GM08714 (cell line): ENCODE results near the gene C16orf87.

Experiments
- H3K4me3 ChIP-seq: fragments of 200-500 bp; sonication (Bioruptor generic); 2 replicates; pipeline ENCODE4 v1.5.1; 2014; ENCODE audit warnings: mild to moderate bottlenecking, low read length, inconsistent platforms
- ZNF274 ChIP-seq: IDR thresholded peaks from 2 replicates; pipeline ENCODE4 v1.6.1; 2012; ENCODE audit warnings: mild to moderate bottlenecking, low read depth, low read length

C16orf87 gene

GRCh38 chr16:46852130-46852529, 21.1 kb upstream of the C16orf87 start:
- TF ChIP-seq ZNF274, result no peak
- no peak overlapping the region for H3K4me3 ChIP-seq

GRCh38 chr16:46850619-46851555, 19.9 kb upstream of the C16orf87 start:
- TF ChIP-seq ZNF274, result no peak
- no peak overlapping the region for H3K4me3 ChIP-seq

- H3K4me3 ChIP-seq, result no peak overlapping the region
- TF ChIP-seq ZNF274, result no peak
Observed at GRCh38 chr16:46848768-46849764, 18.1 kb upstream of the C16orf87 start.

GRCh38 chr16:46845952-46846351, 15.0 kb upstream of the C16orf87 start:
- no peak overlapping the region for H3K4me3 ChIP-seq
- no peak for TF ChIP-seq ZNF274

- H3K4me3 ChIP-seq, result no peak overlapping the region
- TF ChIP-seq ZNF274, result no peak
Observed at GRCh38 chr16:46844771-46845170, 13.8 kb upstream of the C16orf87 start.

GRCh38 chr16:46843898-46844642, 13.1 kb upstream of the C16orf87 start:
- TF ChIP-seq ZNF274, result no peak
- H3K4me3 ChIP-seq, result no peak overlapping the region; the same call in 1 of the 2 replicates

GRCh38 chr16:46842192-46842895, 11.4 kb upstream of the C16orf87 start:
- H3K4me3 ChIP-seq, result no peak overlapping the region
- TF ChIP-seq ZNF274, result no peak

GRCh38 chr16:46839986-46840443, 9.0 kb upstream of the C16orf87 start:
- TF ChIP-seq ZNF274, result no peak
- no peak overlapping the region for H3K4me3 ChIP-seq

GRCh38 chr16:46836534-46837530, 5.9 kb upstream of the C16orf87 start:
- TF ChIP-seq ZNF274, result no peak
- no peak overlapping the region for H3K4me3 ChIP-seq

- H3K4me3 ChIP-seq, result no peak overlapping the region
- TF ChIP-seq ZNF274, result no peak
Observed at GRCh38 chr16:46833460-46833800, 2.5 kb upstream of the C16orf87 start.

GRCh38 chr16:46832757-46833459, 1.9 kb upstream of the C16orf87 start:
- no peak for TF ChIP-seq ZNF274
- H3K4me3 ChIP-seq, result no peak overlapping the region

- no peak for TF ChIP-seq ZNF274
- H3K4me3 ChIP-seq, result peak overlapping the region; percentile 99
Observed at GRCh38 chr16:46830417-46830901, 521 bp downstream of the C16orf87 start.
